ENCODE data around the gene SLAMF7. TPM values are rescaled to one million over a fixed set of nuclear protein-coding genes. Genes with fewer than 3 reads are reported as not detected.

Gene SLAMF7
- polyA plus RNA-seq, 2 of the 4 experiments (the other 2 are of a cell fraction): 0.57 to 1.8 TPM

GRCh38 chr1:160797861-160798273 is 58.8 kb downstream of the SLAMF7 start:
- no peak overlapping the region for H3K4me2 ChIP-seq
- H3K9me3 ChIP-seq: no peaks in the 10 kb centered on the region
- H3K4me1 ChIP-seq: no peaks in the 10 kb centered on the region
- TF ChIP-seq POLR2A (IDR thresholded peaks at IDR 0.05; ENCODE audit: low read length) (no peak), PBX3 (IDR thresholded peaks at IDR 0.05) (no peak), HEYL (CRISPR knock-in tag; IDR thresholded peaks at IDR 0.05) (no peak), NR3C1 (IDR thresholded peaks at IDR 0.05) (no peak), HOXA7 (CRISPR knock-in tag; IDR thresholded peaks at IDR 0.05) (no peak), ZNF302 (CRISPR knock-in tag; IDR thresholded peaks at IDR 0.05) (no peak), NPAS2 (CRISPR knock-in tag; IDR thresholded peaks at IDR 0.05; ENCODE audit: borderline replicate concordance) (no peak), HOXB13 (CRISPR knock-in tag; IDR thresholded peaks at IDR 0.05; ENCODE audit: low read depth) (no peak), BCL3 (IDR thresholded peaks at IDR 0.05) (no peak), ZSCAN20 (CRISPR knock-in tag; IDR thresholded peaks at IDR 0.05) (no peak), JUN (IDR thresholded peaks at IDR 0.05) (no peak)
- H3K27ac ChIP-seq: no peak overlapping the region
- no peak for DNase-seq (ENCODE audit: low read depth in 1 of 2, low spot score in 1 of 2)
- CTCF ChIA-PET: interaction anchor here (0.9 to 2.8 kb wide), 2 partner anchors 18 to 58 kb away, joined by 3 to 12 read pairs; no protein-coding TSS in a partner anchor
- no peak overlapping the region for H3K4me3 ChIP-seq
- WGBS (ENCODE audit: missing lambda C conversion rate): 21% methylated on average over 4 of the region's 4 CpGs
- no peak for ATAC-seq
- no peak for FAIRE-seq
- POLR2A ChIA-PET: no interaction called here

GRCh38 chr1:160798439-160798838 is 59.4 kb downstream of the SLAMF7 start:
- no peak overlapping the region for H3K27ac ChIP-seq
- no peaks in the 10 kb centered on the region for H3K4me1 ChIP-seq
- FAIRE-seq (no peak), ATAC-seq (no peak), DNase-seq (ENCODE audit: low read depth in 1 of 2, low spot score in 1 of 2) (no peak)
- WGBS (ENCODE audit: missing lambda C conversion rate): 58% methylated on average over 2 of the region's 2 CpGs
- ChIA-PET CTCF (interaction anchor here (0.9 to 2.8 kb wide), 3 partner anchors 19 to 58 kb away, joined by 3 to 12 read pairs (median 3); no protein-coding TSS in a partner anchor), POLR2A (no interaction called here)
- TF ChIP-seq SMC3 (IDR thresholded peaks at IDR 0.05) (no peak), FOXS1 (CRISPR knock-in tag; IDR thresholded peaks at IDR 0.05) (no peak), HDAC2 (IDR thresholded peaks at IDR 0.05) (no peak)
- H3K9me3 ChIP-seq: no peaks in the 10 kb centered on the region
- no peak overlapping the region for H3K4me3 ChIP-seq
- no peak overlapping the region for H3K4me2 ChIP-seq

- no peak for DNase-seq (ENCODE audit: low read depth in 1 of 2, low spot score in 1 of 2)
- TF ChIP-seq ZSCAN20 (CRISPR knock-in tag; IDR thresholded peaks at IDR 0.05) (no peak), NFE2L2 (conservative IDR thresholded peaks at IDR 0.05; ENCODE audit: low read length) (no peak), EP300 (IDR thresholded peaks at IDR 0.05) (no peak), USF2 (IDR thresholded peaks at IDR 0.05) (no peak)
- FAIRE-seq: no peak
- CTCF ChIA-PET: interaction anchor here (1.5 to 1.6 kb wide), 2 partner anchors 19 to 55 kb away, joined by 3 read pairs; no protein-coding TSS in a partner anchor
- Histone ChIP-seq H3K4me1 (no peaks in the 10 kb centered on the region), H3K27ac (no peak overlapping the region), H3K4me2 (no peak overlapping the region), H3K9me3 (0 out of 3 replicates have a peak, but pooled peaks cover 1% of the 10 kb centered on the region), H3K4me3 (no peak overlapping the region)
- no peak for ATAC-seq
- POLR2A ChIA-PET: no interaction called here
- 75% methylated on average over 5 of the region's 5 CpGs for whole genome bisulfite sequencing (ENCODE audit: missing lambda C conversion rate)
These were observed 60.6 kb downstream of the SLAMF7 start for GRCh38 chr1:160799641-160800040.

GRCh38 chr1:160800142-160800541 is 61.1 kb downstream of the SLAMF7 start:
- H3K4me3 ChIP-seq: no peak overlapping the region
- no peak for DNase-seq (ENCODE audit: low read depth in 1 of 2, low spot score in 1 of 2)
- H3K4me1 ChIP-seq: no peaks in the 10 kb centered on the region
- TF ChIP-seq CHD2 (IDR thresholded peaks at IDR 0.05; ENCODE audit: low read length, partially characterized antibody): no peak
- TF ChIP-seq TFCP2L1 (CRISPR knock-in tag; IDR thresholded peaks at IDR 0.05): no peak
- ATAC-seq: no peak
- 0 out of 3 replicates have a peak, but pooled peaks cover 4% of the 10 kb centered on the region for H3K9me3 ChIP-seq
- ChIA-PET POLR2A (no interaction called here), CTCF (interaction anchor here (1.0 to 1.6 kb wide), 2 partner anchors 19 to 30 kb away, joined by 3 read pairs; no protein-coding TSS in a partner anchor)
- FAIRE-seq: no peak
- no peak overlapping the region for H3K4me2 ChIP-seq
- WGBS (ENCODE audit: missing lambda C conversion rate): 93% methylated on average over 1 of the region's 1 CpG
- H3K27ac ChIP-seq: no peak overlapping the region

Measured in A549 (cell line).